ENCODE measurements around the gene EHMT1. TPM values are rescaled to one million over a fixed set of nuclear protein-coding genes. Genes with fewer than 3 reads are reported as not detected.
"Not testable (repeated sequence)": the region's sequence is repeated elsewhere in the genome, so short reads cannot be mapped to it uniquely, and the experiment has no call there.

EHMT1 gene
- total RNA-seq, 2 donors from 2014 or later, result 24.1 to 34.6 TPM

GRCh38 chr9:137720571-137721110, 101.8 kb downstream of the EHMT1 start:
- Histone ChIP-seq H3K36me3 (peaks cover 25% of the 10 kb centered on the region), H3K4me3 (no peak overlapping the region), H3K27ac (no peak overlapping the region), H3K9me3 (peaks cover 0 to 10% of the 10 kb centered on the region in 2 donors), H3K27me3 (no peaks in the 10 kb centered on the region), H3K4me1 (peaks cover 0 to 6% of the 10 kb centered on the region in 2 donors)
- TF ChIP-seq CTCF (IDR thresholded peaks at IDR 0.05), result no peak
- no peak for DNase-seq (ENCODE audit: low spot score)

- H3K4me3 ChIP-seq, result no peak overlapping the region
- no peak for TF ChIP-seq CTCF (IDR thresholded peaks at IDR 0.05)
- no peak overlapping the region for H3K27ac ChIP-seq
- H3K36me3 ChIP-seq, result peaks cover 24% of the 10 kb centered on the region
- DNase-seq (ENCODE audit: low spot score), result no peak
- H3K9me3 ChIP-seq, result peaks cover 0 to 10% of the 10 kb centered on the region in 2 donors
- H3K4me1 ChIP-seq, result peaks cover 0 to 6% of the 10 kb centered on the region in 2 donors
- H3K27me3 ChIP-seq, result no peaks in the 10 kb centered on the region
These were observed 102.7 kb downstream of the EHMT1 start for GRCh38 chr9:137721479-137721878.

GRCh38 chr9:137721899-137722298, 103.1 kb downstream of the EHMT1 start:
- H3K9me3 ChIP-seq, result peaks cover 0 to 10% of the 10 kb centered on the region in 2 donors
- no peak for DNase-seq (ENCODE audit: low spot score)
- peaks cover 0 to 6% of the 10 kb centered on the region in 2 donors for H3K4me1 ChIP-seq
- H3K27me3 ChIP-seq, result no peaks in the 10 kb centered on the region
- H3K36me3 ChIP-seq, result peaks cover 24% of the 10 kb centered on the region
- no peak overlapping the region for H3K4me3 ChIP-seq
- no peak overlapping the region for H3K27ac ChIP-seq
- TF ChIP-seq CTCF (IDR thresholded peaks at IDR 0.05), result no peak

GRCh38 chr9:137722481-137722880, 103.7 kb downstream of the EHMT1 start:
- no peak for DNase-seq (ENCODE audit: low spot score)
- no peak for TF ChIP-seq CTCF (IDR thresholded peaks at IDR 0.05)
- Histone ChIP-seq H3K4me1 (peaks cover 0 to 6% of the 10 kb centered on the region in 2 donors), H3K27me3 (no peaks in the 10 kb centered on the region), H3K4me3 (no peak overlapping the region), H3K9me3 (peaks cover 0 to 10% of the 10 kb centered on the region in 2 donors), H3K27ac (no peak overlapping the region), H3K36me3 (peaks cover 22% of the 10 kb centered on the region)

GRCh38 chr9:137723356-137723755, 104.6 kb downstream of the EHMT1 start:
- not testable (repeated sequence) for H3K4me3 ChIP-seq; H3K9me3 ChIP-seq; H3K27me3 ChIP-seq; DNase-seq (ENCODE audit: low spot score); H3K4me1 ChIP-seq; H3K27ac ChIP-seq
- peaks cover 15% of the 10 kb centered on the region for H3K36me3 ChIP-seq

- Histone ChIP-seq H3K27ac (no peak overlapping the region), H3K36me3 (peaks cover 20% of the 10 kb centered on the region), H3K4me3 (no peak overlapping the region), H3K27me3 (no peaks in the 10 kb centered on the region), H3K4me1 (peaks cover 0 to 6% of the 10 kb centered on the region in 2 donors), H3K9me3 (no peaks in the 10 kb centered on the region)
- no peak for TF ChIP-seq CTCF (IDR thresholded peaks at IDR 0.05)
- DNase-seq (ENCODE audit: low spot score), result no peak
These were observed 105.1 kb downstream of the EHMT1 start for GRCh38 chr9:137723783-137724445.

Data from right atrium auricular region (tissue), 2 donors.